GM12878 (cell line): ENCODE data around the gene ZNF71. TPM values are rescaled to one million over a fixed set of nuclear protein-coding genes. Genes with fewer than 3 reads are reported as not detected.

Experiments used
- ATAC-seq: fragments of 200-7000 bp; cut with Tn5 transposase; 3 replicates; pipeline ENCODE4 v1.9.1; 2020; ENCODE audit warnings: mild to moderate bottlenecking, moderate library complexity
- BruUV-seq: library from RNA; stranded (reverse); fragments of 400-500 nt; replicated peaks from 2 replicates; lab custom pipeline; 2021; lab: Mats Ljungman, UMichigan
- CTCF ChIA-PET: fragments of 300-600 bp; sonication (Branson Sonifier 250); formaldehyde crosslinking; extraction: SDS; loops from one replicate; lab custom pipeline; 2021; ENCODE audit warnings: inconsistent platforms; lab: Yijun Ruan, JAX
- POLR2A ChIA-PET: fragments of 350-600 bp; formaldehyde crosslinking; extraction: SDS; loops from one replicate; lab custom pipeline; 2021; ENCODE audit warnings: inconsistent platforms; lab: Charles Lee
- RAD21 ChIA-PET: fragments of 300-600 bp; sonication (Branson Sonifier 250); formaldehyde crosslinking; loops from one replicate; lab custom pipeline; 2023; ENCODE audit warnings: antibody characterized with exemption; ENCODE audit not compliant: unreplicated experiment; lab: Charles Lee
- SMC1A ChIA-PET: fragments of 300-600 bp; sonication (Branson Sonifier 250); formaldehyde crosslinking; loops from one replicate; lab custom pipeline; 2023; ENCODE audit not compliant: unreplicated experiment, uncharacterized antibody; lab: Charles Lee
- DNase-seq: peaks from one replicate; pipeline ENCODE4 v3.0.0-alpha.2; 2011; ENCODE audit warnings: low read depth, low spot score
- FAIRE-seq: peaks from 3 replicates; lab custom pipeline; 2011; peaks lifted over from hg19 to GRCh38; lab: Jason Lieb, UNC
- H2AFZ ChIP-seq: 2 replicates; pipeline ENCODE4 v1.6.0; 2011; ENCODE audit warnings: low read depth, low read length, control low read depth; ENCODE audit not compliant: control insufficient read depth
- H3K27ac ChIP-seq: 2 replicates; pipeline ENCODE4 v1.5.1; 2011; ENCODE audit warnings: control low read depth; ENCODE audit not compliant: control insufficient read depth, insufficient read depth
- H3K27me3 ChIP-seq, 2 experiments: replicated peaks in 1 of 2; 2 replicates each; pipeline versions ENCODE4 v1.6.0 to v1.6.1; 2011; ENCODE audit warnings: low read length in 1 of 2; ENCODE audit not compliant: control insufficient read depth in 2 of 2, insufficient read depth in 2 of 2
- H3K36me3 ChIP-seq, 2 experiments: 2 replicates each; pipeline ENCODE4 v1.5.1; 2011; ENCODE audit warnings: low read length in 1 of 2; ENCODE audit not compliant: control insufficient read depth in 2 of 2, insufficient read depth in 2 of 2
- H3K4me1 ChIP-seq: 2 replicates; pipeline ENCODE4 v1.6.1; 2011; ENCODE audit warnings: mild to moderate bottlenecking, low read length, moderate library complexity, mixed read lengths; ENCODE audit not compliant: control insufficient read depth, insufficient read depth
- H3K4me2 ChIP-seq: 2 replicates; pipeline ENCODE4 v1.6.0; 2011; ENCODE audit warnings: control low read depth; ENCODE audit not compliant: control insufficient read depth, insufficient read depth
- H3K4me3 ChIP-seq: fragments of 200-600 bp; sonication (generic); 2 replicates; pipeline ENCODE4 v1.5.1; 2016
- H3K79me2 ChIP-seq: 2 replicates; pipeline ENCODE4 v1.6.0; 2011; ENCODE audit warnings: low read length; ENCODE audit not compliant: control insufficient read depth, insufficient read depth
- H3K9ac ChIP-seq: 2 replicates; pipeline ENCODE4 v1.8.0; 2011; ENCODE audit warnings: low read length, control low read depth, mixed read lengths; ENCODE audit not compliant: control insufficient read depth, insufficient read depth
- H3K9me3 ChIP-seq: replicated peaks from 3 replicates; pipeline ENCODE4 v1.5.1; 2011; ENCODE audit warnings: mild to moderate bottlenecking, low read length; ENCODE audit not compliant: control insufficient read depth, insufficient read depth
- H4K20me1 ChIP-seq: 2 replicates; pipeline ENCODE4 v1.6.0; 2011; ENCODE audit not compliant: control insufficient read depth, insufficient read depth
- ATF7 ChIP-seq: fragments of 450-650 bp; IDR thresholded peaks from 2 replicates; pipeline ENCODE4 v1.6.1; 2016; ENCODE audit warnings: low read depth, mild to moderate bottlenecking
- BACH1 ChIP-seq: fragments of 450-650 bp; IDR thresholded peaks from 2 replicates; pipeline ENCODE4 v1.6.1; 2017; ENCODE audit warnings: mild to moderate bottlenecking, borderline replicate concordance
- EGR1 ChIP-seq, 2 experiments: IDR thresholded peaks; 1 replicate in 1 of 2; 2 replicates in 1 of 2; pipeline ENCODE4 v1.6.1; 2011 to 2012; ENCODE audit warnings: low read depth in 2 of 2, low read length in 2 of 2, borderline replicate concordance in 1 of 2, mild to moderate bottlenecking in 1 of 2, moderate library complexity in 1 of 2
- EP300 ChIP-seq, 2 experiments: fragments of 150-350 bp in 1 of 2; IDR thresholded peaks; 2 replicates each; pipeline ENCODE4 v1.6.1; 2011 to 2012; ENCODE audit warnings: low read depth in 2 of 2, low read length in 2 of 2, borderline replicate concordance in 1 of 2, improper control_type of control experiment in 1 of 2, inconsistent platforms in 1 of 2; ENCODE audit not compliant: control insufficient read depth in 1 of 2
- ESRRA ChIP-seq: IDR thresholded peaks from 2 replicates; pipeline ENCODE4 v1.6.1; 2012; ENCODE audit warnings: mild to moderate bottlenecking, low read length, improper control_type of control experiment
- JUND ChIP-seq: IDR thresholded peaks from 2 replicates; pipeline ENCODE4 v1.6.1; 2012; ENCODE audit warnings: low read depth, mild to moderate bottlenecking, low read length, improper control_type of control experiment, moderate library complexity
- KLF5 ChIP-seq: fragments of 450-650 bp; IDR thresholded peaks from 2 replicates; pipeline ENCODE4 v1.6.1; 2014; ENCODE audit warnings: mild to moderate bottlenecking; ENCODE audit not compliant: partially characterized antibody
- NFIC ChIP-seq: IDR thresholded peaks from 2 replicates; pipeline ENCODE4 v1.6.1; 2012; ENCODE audit warnings: low read depth, mild to moderate bottlenecking, inconsistent platforms, low read length, moderate library complexity
- NR2C2 ChIP-seq: IDR thresholded peaks from 2 replicates; pipeline ENCODE4 v1.6.1; 2011; ENCODE audit warnings: borderline replicate concordance, low read depth; ENCODE audit not compliant: control insufficient read depth, insufficient read length
- POLR2A ChIP-seq: IDR thresholded peaks from 2 replicates; pipeline ENCODE4 v1.6.1; 2011; ENCODE audit warnings: low read depth, mild to moderate bottlenecking, low read length
- POLR2AphosphoS2 ChIP-seq: IDR thresholded peaks from 2 replicates; pipeline ENCODE4 v1.6.1; 2011; ENCODE audit warnings: low read depth, mild to moderate bottlenecking, low read length, improper control_type of control experiment, moderate library complexity
- SIX5 ChIP-seq: IDR thresholded peaks from 2 replicates; pipeline ENCODE4 v1.6.1; 2011; ENCODE audit warnings: mild to moderate bottlenecking, low read depth, low read length, moderate library complexity; ENCODE audit not compliant: severe bottlenecking
- SRF ChIP-seq, 2 experiments: IDR thresholded peaks; 2 replicates each; pipeline ENCODE4 v1.6.1; 2011; ENCODE audit warnings: low read depth in 2 of 2, low read length in 2 of 2, mild to moderate bottlenecking in 1 of 2, moderate library complexity in 1 of 2
- SUPT20H ChIP-seq: IDR thresholded peaks from 2 replicates; pipeline ENCODE4 v1.6.1; 2011; ENCODE audit warnings: low read depth, mild to moderate bottlenecking, low read length, moderate library complexity, borderline replicate concordance; ENCODE audit not compliant: control insufficient read depth
- YBX1 ChIP-seq: fragments of 450-650 bp; IDR thresholded peaks from 2 replicates; pipeline ENCODE4 v1.6.1; 2016; ENCODE audit warnings: antibody characterized with exemption
- ZNF207 ChIP-seq: fragments of 450-650 bp; IDR thresholded peaks from 2 replicates; pipeline ENCODE4 v1.6.1; 2014; ENCODE audit warnings: antibody characterized with exemption, mild to moderate bottlenecking, borderline replicate concordance
- WGBS: methylation state at CpG from one replicate; pipeline ENCODE4 v1.1.6; 2016; ENCODE audit warnings: low lambda C conversion rate; ENCODE audit not compliant: insufficient replicate concordance, insufficient coverage; ENCODE audit errors: missing lambda C conversion rate; 5-methylcytosine and 5-hydroxymethylcytosine counted together
- in situ Hi-C: fragments of 300-500 bp; cut with MboI; formaldehyde crosslinking; loops from 9 replicates; pipeline ENCODE4 v1.14.3; 2018; ENCODE audit warnings: mixed read lengths
- intact Hi-C: fragments of 100-400 bp; cut with micrococcal nuclease; formaldehyde crosslinking; loops from one replicate; pipeline ENCODE4 v1.14.2; 2022; ENCODE audit not compliant: unreplicated experiment
- polyA plus RNA-seq, 11 experiments: library from polyadenylated mRNA; depleted of rRNA in 4 of 11; unstranded in 6 of 11; stranded (reverse) in 5 of 11; fragments of >200 nt; fragmentation: Nextera tagmentation in 4 of 11; fragmentation: Illumina TruSeq in 1 of 11; extraction: Ambion mirVana in 4 of 11; extraction: Trizol in 1 of 11; gene quantifications; 1 replicate in 1 of 11; 2 replicates in 10 of 11; pipeline versions ENCODE4 v1.2.1 to v1.2.3, GENCODE V29; 2011 to 2016; ENCODE audit warnings: inconsistent platforms in 2 of 11, missing spikeins in 2 of 11, low read depth in 1 of 11
- total RNA-seq, 4 experiments: library from RNA; depleted of rRNA in 3 of 4; stranded (reverse); fragments of >200 nt in 3 of 4; fragmentation: Illumina TruSeq in 1 of 4; extraction: Trizol in 1 of 4; gene quantifications; 2 replicates each; pipeline versions ENCODE4 v1.2.1 to v1.2.3, GENCODE V29; 2013 to 2021
- TF ChIP-seq, protein P1 (sequence below): IDR thresholded peaks from 2 replicates; pipeline ENCODE4 v1.6.1; 2012; ENCODE audit warnings: low read depth, low read length, improper control_type of control experiment
- TF ChIP-seq, protein P2 (sequence below): fragments of 450-650 bp; IDR thresholded peaks from 2 replicates; pipeline ENCODE4 v1.6.1; 2016; ENCODE audit warnings: mild to moderate bottlenecking
- TF ChIP-seq, protein P3 (sequence below): fragments of 450-650 bp; IDR thresholded peaks from 2 replicates; pipeline ENCODE4 v1.6.1; 2016; ENCODE audit warnings: mild to moderate bottlenecking

ZNF71 gene
- total and polyA plus RNA-seq, 10 of the 15 experiments (the other 5 are each of a cell fraction or from before 2014, with no cell fraction given), result 0.48 to 5.7 (median 3.5) TPM

DNA sequence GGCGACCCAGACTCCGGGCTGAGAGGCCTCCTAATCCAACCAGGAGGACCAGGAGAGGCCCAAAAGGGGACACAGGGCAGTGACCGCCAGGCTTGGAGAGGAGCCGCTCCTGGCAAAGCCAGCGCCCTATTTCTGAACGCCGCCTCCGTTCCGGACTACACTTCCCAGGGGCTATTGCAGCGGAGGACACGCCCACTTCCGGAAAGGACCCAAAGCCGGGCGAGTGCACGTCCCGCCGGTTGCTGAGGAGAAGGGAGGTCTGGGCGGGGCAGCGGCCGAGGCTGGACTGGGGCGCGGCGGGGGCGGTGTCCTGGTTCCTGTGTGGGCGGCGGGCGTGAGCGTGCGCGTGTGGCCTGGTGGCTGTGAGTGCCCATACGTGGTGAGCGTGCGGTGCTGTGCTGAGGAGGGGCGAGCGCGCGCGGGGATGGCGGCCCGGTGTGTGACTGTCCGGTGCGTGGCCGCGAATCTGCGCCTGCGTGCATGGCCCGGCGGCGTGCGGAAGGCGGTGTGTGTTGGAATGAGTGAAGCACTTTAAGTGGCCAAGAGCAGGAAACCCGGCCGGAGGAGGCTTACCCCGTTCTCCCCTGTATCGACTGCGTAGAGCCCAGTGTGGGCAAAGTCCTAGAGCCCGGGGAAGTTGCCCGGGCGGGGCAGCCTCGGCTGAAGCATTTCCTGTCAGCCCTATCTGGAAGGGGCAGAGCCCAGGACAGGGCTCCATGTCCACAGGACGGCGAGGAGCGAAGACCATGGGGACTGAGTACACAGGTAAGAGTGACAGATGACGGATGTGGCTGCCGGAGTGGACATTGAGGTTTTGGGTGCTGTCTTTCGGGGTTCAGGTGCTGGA, 27.6 kb upstream of the ZNF71 start, which contains the start of gene ZNF470 (continued):
- TF ChIP-seq POLR2AphosphoS2 (no peak), EGR1 (IDR thresholded peaks at IDR 0.05; ENCODE audit: borderline replicate concordance in 1 of 2, low read depth in 2 of 2, low read length in 2 of 2) (peak; percentile 9 to 81; a peak in 2 of 3 replicates), POLR2A (peak; percentile 55; the same call in 1 of the 2 replicates), SIX5 (peak; percentile 76), SRF (IDR thresholded peaks at IDR 0.05; ENCODE audit: low read depth in 2 of 2, low read length in 2 of 2) (peak in 1 of 2 experiments; percentile 27; a peak in 1 of 4 replicates), KLF5 (peak; percentile 15)
- TF ChIP-seq, protein P1, sequence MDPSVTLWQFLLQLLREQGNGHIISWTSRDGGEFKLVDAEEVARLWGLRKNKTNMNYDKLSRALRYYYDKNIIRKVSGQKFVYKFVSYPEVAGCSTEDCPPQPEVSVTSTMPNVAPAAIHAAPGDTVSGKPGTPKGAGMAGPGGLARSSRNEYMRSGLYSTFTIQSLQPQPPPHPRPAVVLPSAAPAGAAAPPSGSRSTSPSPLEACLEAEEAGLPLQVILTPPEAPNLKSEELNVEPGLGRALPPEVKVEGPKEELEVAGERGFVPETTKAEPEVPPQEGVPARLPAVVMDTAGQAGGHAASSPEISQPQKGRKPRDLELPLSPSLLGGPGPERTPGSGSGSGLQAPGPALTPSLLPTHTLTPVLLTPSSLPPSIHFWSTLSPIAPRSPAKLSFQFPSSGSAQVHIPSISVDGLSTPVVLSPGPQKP, result peak; percentile 85

DNA sequence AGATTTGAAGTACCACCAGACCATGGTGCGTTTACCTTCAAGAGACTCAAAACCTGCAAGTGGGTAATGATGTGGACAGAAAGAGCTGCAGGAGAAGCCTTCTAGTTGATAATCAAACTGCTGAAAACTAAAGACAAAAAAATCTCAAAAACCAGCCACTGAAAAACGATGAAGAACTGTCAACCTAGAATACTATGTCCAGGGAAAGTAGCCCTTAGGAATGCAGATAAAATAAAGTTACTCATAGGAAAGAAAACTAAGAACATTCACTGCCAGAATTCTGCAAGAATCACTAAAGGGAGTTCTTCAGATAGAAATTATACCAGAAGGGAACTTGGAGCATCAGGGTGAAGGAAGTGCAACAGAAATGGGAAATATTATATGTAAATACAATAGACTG, 22.5 kb upstream of the ZNF71 start:
- H2AFZ ChIP-seq, result no peak overlapping the region
- H3K27me3 ChIP-seq, result no peaks in the 10 kb centered on the region
- peaks cover 7% of the 10 kb centered on the region for H3K9me3 ChIP-seq
- POLR2A ChIA-PET, result no interaction called here
- H3K36me3 ChIP-seq, result no peaks in the 10 kb centered on the region
- no peaks in the 10 kb centered on the region for H3K4me1 ChIP-seq
- TF ChIP-seq, protein P2, sequence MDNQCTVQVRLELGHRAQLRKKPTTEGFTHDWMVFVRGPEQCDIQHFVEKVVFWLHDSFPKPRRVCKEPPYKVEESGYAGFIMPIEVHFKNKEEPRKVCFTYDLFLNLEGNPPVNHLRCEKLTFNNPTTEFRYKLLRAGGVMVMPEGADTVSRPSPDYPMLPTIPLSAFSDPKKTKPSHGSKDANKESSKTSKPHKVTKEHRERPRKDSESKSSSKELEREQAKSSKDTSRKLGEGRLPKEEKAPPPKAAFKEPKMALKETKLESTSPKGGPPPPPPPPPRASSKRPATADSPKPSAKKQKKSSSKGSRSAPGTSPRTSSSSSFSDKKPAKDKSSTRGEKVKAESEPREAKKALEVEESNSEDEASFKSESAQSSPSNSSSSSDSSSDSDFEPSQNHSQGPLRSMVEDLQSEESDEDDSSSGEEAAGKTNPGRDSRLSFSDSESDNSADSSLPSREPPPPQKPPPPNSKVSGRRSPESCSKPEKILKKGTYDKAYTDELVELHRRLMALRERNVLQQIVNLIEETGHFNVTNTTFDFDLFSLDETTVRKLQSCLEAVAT, result no peak
- TF ChIP-seq EP300 (IDR thresholded peaks at IDR 0.05; ENCODE audit: borderline replicate concordance in 1 of 2, control insufficient read depth in 1 of 2, low read depth in 2 of 2, low read length in 2 of 2) (no peak), JUND (no peak), BACH1 (no peak), ZNF207 (no peak), SUPT20H (no peak), NFIC (no peak), ESRRA (no peak), YBX1 (no peak), ATF7 (no peak), NR2C2 (no peak)
- TF ChIP-seq, protein P3, sequence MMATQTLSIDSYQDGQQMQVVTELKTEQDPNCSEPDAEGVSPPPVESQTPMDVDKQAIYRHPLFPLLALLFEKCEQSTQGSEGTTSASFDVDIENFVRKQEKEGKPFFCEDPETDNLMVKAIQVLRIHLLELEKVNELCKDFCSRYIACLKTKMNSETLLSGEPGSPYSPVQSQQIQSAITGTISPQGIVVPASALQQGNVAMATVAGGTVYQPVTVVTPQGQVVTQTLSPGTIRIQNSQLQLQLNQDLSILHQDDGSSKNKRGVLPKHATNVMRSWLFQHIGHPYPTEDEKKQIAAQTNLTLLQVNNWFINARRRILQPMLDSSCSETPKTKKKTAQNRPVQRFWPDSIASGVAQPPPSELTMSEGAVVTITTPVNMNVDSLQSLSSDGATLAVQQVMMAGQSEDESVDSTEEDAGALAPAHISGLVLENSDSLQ, result no peak
- H4K20me1 ChIP-seq, result no peaks in the 10 kb centered on the region
- BruUV-seq, result no TSS peak
- ATAC-seq, result no peak
- RAD21 ChIA-PET, result no interaction called here
- no peak for FAIRE-seq
- H3K79me2 ChIP-seq, result no peaks in the 10 kb centered on the region
- H3K27ac ChIP-seq, result no peak overlapping the region
- whole genome bisulfite sequencing, result 40% methylated on average over 2 of the region's 2 CpGs
- SMC1A ChIA-PET, result no interaction called here
- in situ Hi-C loops (no loop called here), intact Hi-C loops (no loop called here)
- DNase-seq, result no peak
- CTCF ChIA-PET, result no interaction called here
- no peak overlapping the region for H3K9ac ChIP-seq
- H3K4me2 ChIP-seq, result no peak overlapping the region
- no peak overlapping the region for H3K4me3 ChIP-seq
